ENCODE data around the gene MTERF1.
"Not testable (repeated sequence)": the region's sequence is repeated elsewhere in the genome, so short reads cannot be mapped to it uniquely, and the experiment has no call there.

The MTERF1 gene

DNA sequence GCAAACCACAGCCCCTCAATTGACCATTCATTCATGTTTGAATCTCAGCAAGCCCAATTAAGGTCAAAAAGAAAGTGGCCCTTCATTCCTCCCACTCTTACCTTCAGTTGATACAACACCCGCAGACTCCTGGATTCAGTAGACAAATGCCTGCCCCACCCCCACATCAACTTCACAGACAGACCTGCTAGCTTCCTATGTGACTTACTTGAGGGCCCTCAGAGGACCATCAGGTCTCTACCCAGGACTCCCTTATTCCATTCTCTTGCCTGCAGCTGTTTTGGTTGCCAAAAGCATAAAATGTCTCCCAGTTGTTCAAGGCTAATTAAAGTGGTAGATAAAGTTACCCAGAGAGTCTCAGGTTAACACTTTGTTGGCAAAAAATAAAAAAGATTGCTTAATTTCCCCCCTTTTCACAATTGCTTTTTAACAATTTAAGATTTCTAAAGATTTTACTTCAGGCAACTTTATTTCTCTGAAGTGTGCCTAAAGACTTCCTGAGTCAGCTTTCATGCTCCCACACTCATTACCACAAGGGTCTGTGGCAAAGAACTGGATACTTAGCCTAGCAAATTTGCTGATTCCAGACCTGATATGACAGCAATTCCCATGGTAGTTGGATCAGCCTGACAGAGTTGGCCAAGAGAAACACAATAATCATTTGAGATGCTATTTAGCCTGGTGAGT is 3.3 kb upstream of the MTERF1 start:
- no peak for DNase-seq

GRCh38 chr7:91880016-91880412 is 488 bp downstream of the MTERF1 start:
- no peak for DNase-seq

DNA sequence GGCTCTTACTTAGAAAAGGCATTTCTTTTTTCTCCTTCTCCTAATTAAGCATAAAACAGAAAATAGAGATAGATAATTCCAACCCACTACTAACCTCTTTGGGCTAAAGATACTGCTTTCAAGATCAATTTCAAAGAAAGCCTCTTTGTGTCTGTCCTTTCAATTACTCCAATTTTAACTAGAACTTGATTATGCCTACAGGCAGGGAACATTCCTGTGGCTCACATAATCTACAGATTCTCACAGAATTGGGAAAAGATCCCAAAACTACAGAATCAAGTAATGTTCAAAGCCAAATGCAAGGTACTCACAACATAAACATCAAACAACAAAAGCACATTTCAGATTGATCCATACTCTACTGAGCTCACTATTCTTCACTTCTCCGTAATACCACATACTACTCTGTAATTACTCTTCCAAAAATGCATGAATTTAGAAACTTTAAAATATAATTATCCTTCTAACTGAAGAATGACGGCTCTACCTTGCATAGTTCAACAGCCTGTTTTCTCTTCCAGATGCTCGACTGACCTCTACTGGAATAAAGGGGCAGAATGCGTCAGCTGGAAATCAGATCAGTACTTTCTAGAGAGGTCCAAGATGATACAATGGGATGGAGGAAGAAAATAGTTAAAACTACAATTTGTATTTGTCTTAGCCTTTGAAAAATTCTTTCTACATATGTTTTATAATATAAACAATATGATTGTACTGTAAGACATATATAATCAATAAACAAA is 3.9 kb downstream of the MTERF1 start:
- DNase-seq = no peak

DNA sequence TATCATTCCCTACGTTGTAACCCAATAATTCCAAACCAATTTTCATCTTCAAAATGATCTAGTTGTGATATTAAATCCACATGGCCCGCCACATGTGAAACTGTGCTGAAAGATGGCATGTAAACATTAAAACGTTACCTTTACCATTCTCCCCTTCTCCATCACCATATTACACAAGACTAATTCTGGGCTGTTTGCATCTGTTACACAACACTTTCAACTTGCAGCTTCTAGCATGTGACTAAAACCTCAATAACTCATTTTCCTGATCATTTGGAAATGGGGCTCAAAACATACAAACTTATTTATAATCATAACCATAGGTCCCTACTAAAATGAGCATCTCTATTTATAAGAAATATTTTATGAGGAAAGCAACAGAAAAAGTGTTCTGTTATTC is 4.7 kb downstream of the MTERF1 start:
- DNase-seq = no peak

DNA sequence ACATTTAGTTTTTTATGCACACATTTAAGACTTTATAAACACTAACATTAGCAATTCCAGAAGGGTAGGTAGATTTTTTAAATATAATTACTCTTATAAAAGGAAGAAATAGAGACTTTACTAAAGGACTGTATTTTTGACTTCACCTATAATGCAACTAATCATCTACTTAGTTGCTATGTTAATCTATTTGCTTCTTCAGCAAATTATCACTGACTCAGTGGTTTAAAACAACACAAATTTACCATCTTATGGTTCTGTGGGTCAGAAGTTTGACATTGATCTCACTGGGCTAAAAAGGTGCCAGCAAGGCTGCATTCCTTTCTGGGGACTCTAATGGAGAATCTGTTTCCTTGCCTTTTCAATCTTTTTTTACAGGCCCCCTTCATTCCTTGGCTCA is 7.6 kb downstream of the MTERF1 start:
- no peak for DNase-seq

- no peak for DNase-seq
Observed at GRCh38 chr7:91872069-91872468, 8.4 kb downstream of the MTERF1 start.

DNA sequence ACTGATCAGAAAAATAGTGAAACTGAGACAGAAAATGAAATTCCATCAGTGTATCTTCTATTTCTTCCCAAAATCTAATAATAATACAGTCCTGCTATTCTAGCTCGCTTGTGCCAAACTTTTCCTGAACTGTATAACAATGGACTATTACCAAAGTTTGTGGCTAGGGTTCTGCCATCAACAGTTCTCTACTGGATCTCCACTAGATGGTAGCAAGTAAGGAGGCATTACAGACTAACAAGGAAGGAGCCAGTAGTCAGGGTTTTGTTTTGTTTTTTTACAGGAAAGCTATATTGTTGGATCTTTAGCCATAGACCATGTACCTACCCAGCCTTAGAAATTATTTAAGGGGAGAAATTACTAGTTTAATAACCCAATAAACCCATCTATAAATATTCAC is 10.8 kb downstream of the MTERF1 start:
- DNase-seq = no peak

- DNase-seq = no peak
Observed at GRCh38 chr7:91866599-91867148, 13.8 kb downstream of the MTERF1 start.

DNA sequence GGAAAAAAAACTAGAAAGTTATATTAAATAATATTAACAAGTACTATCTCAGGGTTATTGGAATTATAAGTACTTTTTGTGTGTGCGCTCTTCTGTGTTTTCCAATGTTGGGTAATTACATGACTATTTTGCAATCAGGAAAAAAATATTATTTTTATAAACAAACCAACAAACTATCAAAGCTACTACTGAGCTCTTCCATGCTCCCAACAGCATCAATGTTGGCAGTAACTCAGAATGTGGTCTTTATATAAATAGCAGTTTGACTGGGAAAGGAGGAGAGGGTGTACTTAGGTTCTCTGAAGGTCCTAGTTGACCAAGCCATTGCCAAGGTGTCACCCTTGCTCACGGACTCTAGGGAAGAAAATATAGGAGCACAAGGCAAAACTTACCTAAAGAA is 15.0 kb downstream of the MTERF1 start:
- DNase-seq = no peak

DNA sequence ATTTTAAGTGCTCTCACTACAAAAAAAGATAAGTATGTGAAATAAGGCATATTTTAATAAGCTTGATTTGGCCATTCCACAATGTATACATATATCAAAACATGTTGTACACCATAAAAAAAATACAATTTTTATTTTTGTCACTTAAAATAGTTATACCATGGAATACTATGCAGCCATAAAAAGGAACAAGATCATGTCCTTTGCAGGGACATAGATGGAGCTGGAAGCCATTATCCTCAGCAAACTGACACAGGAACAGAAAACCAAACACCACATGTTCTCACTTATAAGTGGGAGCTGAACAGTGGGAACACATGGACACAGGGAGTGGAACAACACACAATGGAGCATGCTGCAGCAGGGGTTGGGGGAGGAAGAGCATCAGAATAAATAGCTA is 15.9 kb downstream of the MTERF1 start:
- DNase-seq = not testable (repeated sequence)

- no peak for DNase-seq
Observed at GRCh38 chr7:91864070-91864469, 16.4 kb downstream of the MTERF1 start.

DNA sequence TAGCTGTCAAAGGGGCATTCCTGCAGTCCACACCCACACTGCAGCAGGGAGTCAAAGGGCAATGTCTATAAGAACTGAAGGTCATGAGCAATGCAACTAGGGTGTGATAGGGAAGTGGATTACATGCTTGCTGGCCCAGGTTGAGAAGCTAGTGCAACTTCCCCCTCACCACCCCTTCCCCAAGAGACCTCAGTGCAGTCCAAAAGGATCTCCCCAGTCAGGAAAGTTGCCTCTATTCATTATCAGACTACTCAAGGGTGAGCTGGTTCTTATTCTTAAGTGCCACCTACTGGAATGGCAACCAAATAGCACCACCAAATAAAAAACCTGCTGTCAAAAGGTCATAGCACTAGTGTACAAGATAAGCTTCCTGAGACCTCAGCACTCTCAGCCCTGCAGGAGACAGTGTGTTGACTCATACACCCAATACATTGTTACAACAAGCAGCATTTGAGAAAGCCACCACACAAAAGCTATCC is 28.2 kb downstream of the MTERF1 start:
- DNase-seq = no peak

GRCh38 chr7:91850455-91850854 is 30.0 kb downstream of the MTERF1 start:
- no peak for DNase-seq

DNA sequence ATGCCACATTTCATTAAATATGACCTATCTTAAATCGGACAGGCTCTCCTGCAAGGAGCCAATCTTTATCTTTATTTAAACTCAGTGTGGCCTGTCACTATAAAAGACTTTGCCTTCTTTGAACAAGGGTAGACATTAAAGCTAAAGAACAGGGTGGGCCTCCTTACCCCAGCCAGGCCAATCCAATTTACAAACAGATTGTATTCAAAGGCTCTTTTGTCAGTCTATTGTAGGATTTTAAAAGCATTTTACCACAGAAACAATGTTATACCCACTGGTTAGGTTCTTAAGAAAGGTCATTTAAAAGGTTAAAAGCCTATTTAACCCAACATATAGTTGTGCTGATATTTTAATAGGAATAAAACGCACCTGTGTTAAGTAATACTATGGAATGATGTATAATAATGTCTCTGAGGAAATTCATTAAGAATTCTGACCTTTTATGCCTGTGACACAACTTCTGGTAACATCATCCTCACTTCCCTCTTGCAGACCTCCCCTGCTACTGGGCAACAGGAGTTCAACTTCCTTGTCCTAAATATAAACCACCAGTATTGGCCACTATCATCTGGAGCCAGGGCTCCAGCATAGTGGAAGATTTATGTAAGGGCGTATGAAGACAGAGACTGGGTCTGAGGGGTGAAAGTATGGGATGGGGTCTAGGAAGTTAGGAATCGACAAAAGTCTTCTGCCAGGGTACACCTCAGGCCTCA is 32.5 kb downstream of the MTERF1 start:
- no peak for DNase-seq

DNA sequence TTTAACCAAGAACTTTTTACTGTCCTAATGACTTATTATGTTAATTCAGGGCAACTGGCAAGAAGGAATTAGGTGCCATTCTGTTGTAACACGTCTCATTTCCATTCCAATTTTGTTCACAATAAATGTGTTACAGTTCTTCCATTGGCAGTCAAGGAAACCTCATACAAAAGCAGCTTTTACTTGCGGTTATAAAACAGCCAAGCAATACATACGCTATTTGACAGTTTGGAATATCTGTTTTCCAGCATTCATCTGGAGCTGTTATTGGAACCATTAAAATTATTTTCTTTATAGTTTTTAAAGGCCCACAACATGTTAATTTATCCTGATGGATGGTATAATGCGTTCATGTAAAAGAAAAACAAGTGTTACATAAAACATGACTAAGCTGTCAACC is 33.3 kb downstream of the MTERF1 start:
- DNase-seq = no peak

DNA sequence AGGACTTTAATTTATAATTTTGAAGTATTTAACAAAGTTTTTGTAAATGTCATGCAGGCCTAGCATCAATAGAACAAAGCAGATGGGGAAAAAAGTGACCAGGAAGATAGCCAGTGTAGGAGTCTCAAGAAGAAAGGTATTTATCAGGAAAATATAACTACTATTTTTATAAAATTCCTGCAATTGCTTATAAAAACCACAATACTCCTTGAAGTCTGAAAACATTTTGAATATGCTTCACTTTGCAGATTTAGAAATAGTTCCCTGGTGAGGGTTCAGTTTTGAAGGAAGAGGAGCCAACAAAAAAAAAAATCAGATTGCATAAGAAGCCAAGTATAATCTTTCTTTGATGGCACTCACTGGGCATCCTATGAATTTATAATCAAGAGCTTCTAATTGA is 34.1 kb downstream of the MTERF1 start:
- no peak for DNase-seq

DNA sequence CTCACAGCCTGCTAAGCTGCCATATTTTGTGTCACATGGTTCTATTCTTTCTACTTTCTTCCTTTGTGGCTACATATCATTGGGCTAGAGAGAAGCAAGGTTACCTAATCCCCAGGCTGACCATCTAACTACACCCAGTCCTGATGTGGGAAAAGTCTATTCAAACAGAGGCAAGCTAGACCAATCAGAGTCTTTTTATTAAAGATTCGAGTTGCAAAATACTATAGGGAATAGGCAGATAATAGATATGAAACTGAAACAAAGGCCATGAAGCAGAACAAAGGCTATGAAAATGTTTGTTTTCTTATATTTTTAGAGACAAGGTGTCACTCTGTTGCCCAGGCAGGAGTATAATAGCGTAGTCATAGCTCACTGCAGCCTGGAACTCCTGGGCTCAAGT is 36.7 kb downstream of the MTERF1 start:
- no peak for DNase-seq

DNA sequence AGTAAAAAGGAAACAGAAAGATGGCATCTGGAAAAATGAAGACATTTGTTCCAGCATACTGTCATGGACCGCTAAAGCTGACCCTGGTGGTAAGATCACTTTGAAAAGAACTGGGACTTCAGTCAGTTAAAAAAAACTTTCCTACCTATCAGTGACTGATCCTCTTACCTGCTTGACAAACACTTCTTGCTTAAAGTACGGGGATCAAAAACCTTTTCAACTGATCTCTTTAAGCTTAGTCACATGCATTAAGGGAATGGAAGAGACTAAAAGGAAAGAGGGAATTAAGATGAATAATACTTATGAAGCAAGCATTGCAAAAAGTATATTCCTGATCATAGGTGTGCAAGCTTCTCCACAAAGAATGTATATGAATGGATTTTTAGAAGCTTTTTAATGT is 42.1 kb downstream of the MTERF1 start:
- DNase-seq = no peak

- DNase-seq = no peak
Observed at GRCh38 chr7:91837397-91838070, 43.0 kb downstream of the MTERF1 start.

DNA sequence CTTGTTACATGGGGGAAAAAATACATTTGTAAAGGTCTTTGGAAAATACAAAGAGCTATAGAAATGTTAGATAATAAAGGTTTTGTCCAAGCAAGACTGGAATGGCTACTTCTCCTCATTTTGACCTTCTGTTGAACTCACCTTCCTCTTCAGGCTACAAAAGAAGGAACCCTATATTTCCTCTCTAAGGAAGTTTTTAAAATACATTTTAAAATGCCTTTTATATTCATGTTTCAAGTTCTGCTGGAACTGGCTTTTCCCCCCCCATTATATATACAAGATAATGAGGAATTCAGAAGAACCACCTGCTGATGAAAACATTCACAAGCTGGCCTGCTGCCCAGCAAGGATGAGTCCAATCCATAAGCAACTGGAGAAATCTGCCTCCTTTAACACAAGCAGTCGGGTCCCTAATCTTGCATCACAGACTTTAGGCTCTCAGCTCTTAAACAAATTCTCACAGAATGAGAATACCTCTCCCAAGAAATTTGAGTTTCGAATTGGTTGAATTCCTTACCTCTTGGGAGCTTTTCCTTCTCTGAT is 44.6 kb downstream of the MTERF1 start:
- DNase-seq = no peak

GRCh38 chr7:91835091-91835825 is 45.2 kb downstream of the MTERF1 start:
- DNase-seq = no peak

GRCh38 chr7:91832493-91833045 is 47.9 kb downstream of the MTERF1 start:
- DNase-seq = no peak
